Activated naive CD4-positive, alpha-beta T cell treated with anti-CD3 and anti-CD28 coated beads, Interleukin-2, amount 50 U/mL, for 72 hours (primary cell): ENCODE data around the gene SBF2. TPM values are rescaled to one million over a fixed set of nuclear protein-coding genes. Genes with fewer than 3 reads are reported as not detected.
A peak's percentile ranks its signal among the peaks of the same experiment; 100 is the strongest.
"Not testable (repeated sequence)": the region's sequence is repeated elsewhere in the genome, so short reads cannot be mapped to it uniquely, and the experiment has no call there.

Experiments
- ATAC-seq, 2 donors: fragments of 150-1000 bp; cut with Tn5 transposase; 2 replicates each; pipeline ENCODE4 v1.10.0; 2021; ENCODE audit warnings: mild to moderate bottlenecking in 2 of 2, moderate library complexity in 2 of 2
- DNase-seq, 2 donors: peaks; one replicate each; pipeline ENCODE4 v3.0.0; 2021 to 2022; ENCODE audit warnings: low spot score in 2 of 2
- H3K27ac Mint-ChIP-seq, 2 donors: one replicate each; pipeline ENCODE4 v1.8.0; 2022; ENCODE audit warnings: mild to moderate bottlenecking in 2 of 2, mixed read lengths in 2 of 2
- H3K36me3 Mint-ChIP-seq, 2 donors: one replicate each; pipeline ENCODE4 v1.8.0; 2022; ENCODE audit warnings: mixed read lengths in 2 of 2
- H3K9me3 Mint-ChIP-seq, 2 donors: one replicate each; pipeline ENCODE4 v1.8.0; 2022; ENCODE audit warnings: mixed read lengths in 2 of 2
- total RNA-seq, 2 donors: library from RNA; stranded (reverse); gene quantifications; one replicate each; pipeline ENCODE4 v1.2.3, GENCODE V29; 2022

The SBF2 gene
- total RNA-seq, 2 donors from 2014 or later, result 17.8 to 33.2 TPM

GRCh38 chr11:10048350-10048749 is 245.7 kb downstream of the SBF2 start:
- peaks cover 0 to 10% of the 10 kb centered on the region in 2 donors for H3K36me3 Mint-ChIP-seq
- DNase-seq, result no peak
- H3K9me3 Mint-ChIP-seq, result peaks cover 0 to 9% of the 10 kb centered on the region in 2 donors
- H3K27ac Mint-ChIP-seq, result no peak overlapping the region
- ATAC-seq, result no peak

GRCh38 chr11:10044618-10045017 is 249.4 kb downstream of the SBF2 start:
- peak overlapping the region; percentile 8 to 85 for H3K27ac Mint-ChIP-seq
- DNase-seq, result peak in 1 of 2 donors; percentile 53

DNA sequence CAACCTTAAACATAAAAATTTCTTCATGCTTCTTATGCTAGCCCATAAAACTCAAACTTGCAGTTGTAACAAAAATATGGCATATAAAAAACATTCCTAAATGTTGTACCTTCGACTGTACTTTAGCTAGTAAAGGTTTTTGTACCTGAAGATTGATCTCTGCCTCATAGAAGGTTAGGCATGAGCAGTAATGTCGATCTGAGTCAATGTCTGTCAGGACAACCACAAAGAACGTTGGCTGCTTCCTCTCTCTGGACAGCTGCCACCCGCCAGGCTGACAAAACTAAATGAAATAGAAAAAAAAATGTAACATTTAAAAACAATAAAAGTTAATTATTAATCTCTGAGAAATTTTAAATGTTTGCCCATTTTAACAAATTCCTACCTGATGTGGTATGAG is 251.3 kb downstream of the SBF2 start:
- ATAC-seq, result peak in 1 of 2 donors; percentile 47
- DNase-seq, result no peak

More at GRCh38 chr11:10044618-10045017, 249.4 kb downstream of the SBF2 start:
- Mint-ChIP-seq H3K9me3 (peaks cover 0 to 9% of the 10 kb centered on the region in 2 donors), H3K36me3 (peaks cover 4 to 23% of the 10 kb centered on the region in 2 donors)
- ATAC-seq, result peak; percentile 22 to 75

GRCh38 chr11:10041748-10042446 is 252.1 kb downstream of the SBF2 start:
- Mint-ChIP-seq H3K9me3 (peaks cover 0 to 9% of the 10 kb centered on the region in 2 donors), H3K27ac (no peak overlapping the region), H3K36me3 (peaks cover 4 to 23% of the 10 kb centered on the region in 2 donors)
- DNase-seq (no peak), ATAC-seq (no peak)

More for the DNA sequence above, 251.3 kb downstream of the SBF2 start:
- peak overlapping the region in 1 of 2 donors; percentile 85 for H3K27ac Mint-ChIP-seq
- peaks cover 4 to 23% of the 10 kb centered on the region in 2 donors for H3K36me3 Mint-ChIP-seq
- peaks cover 0 to 9% of the 10 kb centered on the region in 2 donors for H3K9me3 Mint-ChIP-seq

DNA sequence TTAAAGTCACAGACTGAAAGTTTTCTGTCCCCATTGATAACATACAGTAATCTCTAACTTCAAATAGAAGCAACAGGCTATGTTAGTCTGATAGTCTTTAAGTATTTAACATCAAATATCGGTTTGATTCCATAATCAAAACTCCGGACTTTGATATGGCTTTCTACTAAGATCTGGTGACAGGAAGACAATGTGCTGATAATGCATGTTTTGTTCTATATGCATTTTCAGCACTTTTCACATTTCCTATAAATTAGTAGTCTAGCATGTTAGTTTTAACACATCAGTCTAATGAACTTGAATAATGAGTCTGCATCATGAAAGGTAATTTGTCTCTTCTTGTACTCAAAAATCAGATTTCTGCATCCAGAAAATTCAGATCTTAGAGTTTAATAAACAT is 252.7 kb downstream of the SBF2 start:
- no peak overlapping the region for H3K27ac Mint-ChIP-seq
- H3K36me3 Mint-ChIP-seq, result peaks cover 4 to 23% of the 10 kb centered on the region in 2 donors
- ATAC-seq (no peak), DNase-seq (no peak)
- H3K9me3 Mint-ChIP-seq, result peaks cover 0 to 9% of the 10 kb centered on the region in 2 donors

DNA sequence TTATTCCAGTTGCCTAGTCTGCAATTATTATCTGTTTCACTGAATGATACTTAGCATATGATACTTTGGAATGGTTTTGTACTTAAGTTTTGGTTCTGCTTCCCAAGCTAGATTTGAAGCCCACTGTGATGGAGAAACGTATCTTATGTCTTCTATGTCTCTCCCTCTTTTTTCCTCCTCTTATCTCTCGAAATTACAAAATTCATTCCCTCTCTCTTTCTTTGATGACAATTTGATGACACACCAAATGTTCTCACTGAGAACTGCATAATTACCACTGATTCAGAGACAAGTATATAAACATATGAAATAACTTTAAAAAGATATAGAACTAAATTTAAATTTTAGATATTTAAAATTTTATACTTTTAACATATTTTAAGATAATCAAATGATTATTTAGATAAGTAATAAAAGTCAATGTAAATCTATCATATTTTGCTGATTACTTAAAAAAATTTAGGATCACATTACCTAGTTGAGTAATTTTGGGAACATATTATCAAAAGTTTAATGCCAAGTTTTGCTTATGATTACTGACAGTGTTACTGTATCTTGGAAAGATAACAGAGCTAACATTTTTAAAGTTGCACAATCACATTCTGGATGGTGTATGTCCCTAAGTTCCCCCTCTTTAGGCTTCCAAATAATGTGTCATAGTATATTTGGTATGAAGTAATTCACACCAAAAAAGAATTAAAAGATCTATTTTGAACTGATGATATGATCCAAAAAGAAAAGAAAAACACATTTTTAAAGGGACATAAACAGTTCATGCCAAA is 255.3 kb downstream of the SBF2 start:
- H3K9me3 Mint-ChIP-seq, result peaks cover 0 to under 1% of the 10 kb centered on the region in 2 donors
- peaks cover 4 to 13% of the 10 kb centered on the region in 2 donors for H3K36me3 Mint-ChIP-seq
- DNase-seq (no peak), ATAC-seq (no peak)
- no peak overlapping the region for H3K27ac Mint-ChIP-seq

- not testable (repeated sequence) for H3K27ac Mint-ChIP-seq, DNase-seq, H3K9me3 Mint-ChIP-seq, ATAC-seq, H3K36me3 Mint-ChIP-seq
These were observed 258.1 kb downstream of the SBF2 start for GRCh38 chr11:10035932-10036331.

DNA sequence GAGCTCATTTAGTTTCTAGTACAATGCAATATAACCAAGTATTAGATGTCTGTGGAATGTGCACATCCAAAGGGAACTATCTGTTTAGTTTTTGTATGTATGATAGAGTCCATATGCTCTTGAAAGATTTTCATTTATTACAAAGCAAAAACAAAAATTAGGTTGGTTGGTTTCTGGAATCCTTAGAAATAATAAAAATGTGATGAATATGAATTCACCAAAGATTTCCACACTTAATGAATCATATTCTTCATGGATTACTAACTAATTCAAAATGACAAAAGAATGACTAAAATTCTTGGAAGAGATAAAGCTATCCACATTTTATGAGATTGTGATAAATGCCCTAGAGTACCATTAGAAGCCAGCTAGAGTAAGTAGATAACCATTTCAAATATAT is 261.1 kb downstream of the SBF2 start:
- Mint-ChIP-seq H3K36me3 (peaks cover 0 to 5% of the 10 kb centered on the region in 2 donors), H3K9me3 (no peaks in the 10 kb centered on the region), H3K27ac (no peak overlapping the region)
- DNase-seq (no peak), ATAC-seq (no peak)

- ATAC-seq, result no peak
- Mint-ChIP-seq H3K9me3 (no peaks in the 10 kb centered on the region), H3K36me3 (peaks cover 0 to 5% of the 10 kb centered on the region in 2 donors), H3K27ac (no peak overlapping the region)
- no peak for DNase-seq
These were observed 263.9 kb downstream of the SBF2 start for GRCh38 chr11:10030122-10030490.

- ATAC-seq (no peak), DNase-seq (no peak)
- H3K27ac Mint-ChIP-seq, result no peak overlapping the region
- peaks cover 0 to 5% of the 10 kb centered on the region in 2 donors for H3K36me3 Mint-ChIP-seq
- H3K9me3 Mint-ChIP-seq, result no peaks in the 10 kb centered on the region
These were observed 264.5 kb downstream of the SBF2 start for GRCh38 chr11:10029386-10030121.

- ATAC-seq, result no peak
- no peak overlapping the region for H3K27ac Mint-ChIP-seq
- H3K36me3 Mint-ChIP-seq, result peaks cover 0 to 5% of the 10 kb centered on the region in 2 donors
These were observed 267.5 kb downstream of the SBF2 start for GRCh38 chr11:10026514-10026913.

GRCh38 chr11:10023212-10023611 is 270.8 kb downstream of the SBF2 start:
- H3K36me3 Mint-ChIP-seq, result no peaks in the 10 kb centered on the region
- DNase-seq, result no peak
- H3K9me3 Mint-ChIP-seq, result no peaks in the 10 kb centered on the region
- ATAC-seq, result no peak
- no peak overlapping the region for H3K27ac Mint-ChIP-seq

More at GRCh38 chr11:10026514-10026913, 267.5 kb downstream of the SBF2 start:
- H3K9me3 Mint-ChIP-seq, result no peaks in the 10 kb centered on the region
- DNase-seq, result no peak

- no peaks in the 10 kb centered on the region for H3K36me3 Mint-ChIP-seq
- DNase-seq (no peak), ATAC-seq (no peak)
- no peaks in the 10 kb centered on the region for H3K9me3 Mint-ChIP-seq
- no peak overlapping the region for H3K27ac Mint-ChIP-seq
These were observed 271.3 kb downstream of the SBF2 start for GRCh38 chr11:10022764-10023163.

- no peak for ATAC-seq
- no peak overlapping the region for H3K27ac Mint-ChIP-seq
- H3K9me3 Mint-ChIP-seq, result no peaks in the 10 kb centered on the region
- DNase-seq, result no peak
- H3K36me3 Mint-ChIP-seq, result no peaks in the 10 kb centered on the region
These were observed 272.5 kb downstream of the SBF2 start for GRCh38 chr11:10021563-10021962.

DNA sequence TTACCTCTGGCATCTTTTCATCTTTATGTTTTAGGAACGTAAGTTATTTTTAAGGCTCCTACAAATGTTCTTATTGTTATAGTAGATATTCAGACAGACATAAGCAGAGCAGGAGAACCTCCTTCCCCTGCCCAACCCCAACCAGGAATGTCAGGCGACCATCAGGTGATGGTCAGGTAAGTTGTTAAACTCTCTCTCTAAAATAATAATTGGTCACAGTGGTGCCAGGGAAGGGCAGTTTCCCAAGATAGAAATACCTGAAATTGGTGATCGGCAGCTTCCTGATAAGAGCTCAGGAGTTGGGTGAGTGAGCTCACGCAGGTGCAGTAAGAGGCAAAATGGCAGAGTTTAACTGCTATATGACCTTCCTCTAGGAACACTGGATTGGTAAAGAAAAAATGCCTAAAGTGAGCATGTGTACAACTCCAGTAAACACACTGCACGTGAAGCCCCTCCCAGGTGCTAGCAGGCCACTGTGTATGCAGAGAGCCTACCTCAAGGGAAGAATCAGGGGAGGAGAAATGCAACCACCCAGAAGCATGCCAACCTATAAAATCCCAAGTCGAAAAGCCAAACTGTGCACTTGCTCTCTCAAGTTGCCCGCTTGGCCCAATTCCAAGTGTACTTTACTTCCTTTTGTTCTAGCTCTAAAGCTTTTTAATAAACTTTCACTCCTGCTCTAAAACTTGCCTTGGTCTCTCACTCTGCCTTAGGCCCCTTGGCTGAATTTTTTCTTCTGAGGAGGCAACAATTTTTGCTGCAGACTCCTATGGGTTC is 273.9 kb downstream of the SBF2 start:
- DNase-seq, result no peak
- no peak overlapping the region for H3K27ac Mint-ChIP-seq
- no peaks in the 10 kb centered on the region for H3K9me3 Mint-ChIP-seq
- no peak for ATAC-seq
- H3K36me3 Mint-ChIP-seq, result no peaks in the 10 kb centered on the region

GRCh38 chr11:10017911-10018310 is 276.1 kb downstream of the SBF2 start:
- H3K9me3 Mint-ChIP-seq, result peaks cover 4 to 5% of the 10 kb centered on the region in 2 donors
- H3K27ac Mint-ChIP-seq, result no peak overlapping the region
- DNase-seq, result no peak
- H3K36me3 Mint-ChIP-seq, result peaks cover 5 to 11% of the 10 kb centered on the region in 2 donors
- ATAC-seq, result no peak
